DOHH2 (cell line): Measurements from ENCODE around the gene CPEB1.

ENCODE experiments used
- EZH2phosphoT487 ChIP-seq: fragments of 200-600 bp; sonication (generic); IDR thresholded peaks from 2 replicates; pipeline ENCODE4 v1.6.1; 2017; ENCODE audit warnings: borderline replicate concordance, mild to moderate bottlenecking, antibody characterized with exemption, low read length, moderate library complexity, mixed read lengths
- TF ChIP-seq, protein P1 (sequence below): fragments of 200-600 bp; sonication (generic); IDR thresholded peaks from one replicate; pipeline ENCODE4 v1.5.1; 2014; ENCODE audit warnings: antibody characterized with exemption, mild to moderate bottlenecking, low read depth, low read length; ENCODE audit not compliant: poor library complexity, severe bottlenecking

DNA sequence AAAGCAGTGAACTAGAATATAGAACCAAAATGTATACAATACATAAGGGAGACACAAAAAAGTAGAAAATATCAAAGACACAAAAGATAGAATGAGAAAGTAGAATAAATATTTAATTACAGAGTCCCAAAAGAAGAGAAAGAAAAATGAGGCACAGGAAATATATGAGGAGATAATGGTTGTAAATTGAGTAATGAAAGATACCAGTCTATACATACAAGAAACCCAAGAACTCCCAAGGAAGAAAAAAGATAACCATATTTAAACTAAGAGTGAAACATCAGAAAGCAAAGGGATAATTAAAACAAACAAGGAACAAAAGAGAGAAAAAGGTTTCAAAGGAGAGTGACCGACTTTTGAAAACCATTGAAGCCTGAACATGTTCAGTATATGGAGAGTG is 47.3 kb downstream of the CPEB1 start:
- TF ChIP-seq, protein P1, sequence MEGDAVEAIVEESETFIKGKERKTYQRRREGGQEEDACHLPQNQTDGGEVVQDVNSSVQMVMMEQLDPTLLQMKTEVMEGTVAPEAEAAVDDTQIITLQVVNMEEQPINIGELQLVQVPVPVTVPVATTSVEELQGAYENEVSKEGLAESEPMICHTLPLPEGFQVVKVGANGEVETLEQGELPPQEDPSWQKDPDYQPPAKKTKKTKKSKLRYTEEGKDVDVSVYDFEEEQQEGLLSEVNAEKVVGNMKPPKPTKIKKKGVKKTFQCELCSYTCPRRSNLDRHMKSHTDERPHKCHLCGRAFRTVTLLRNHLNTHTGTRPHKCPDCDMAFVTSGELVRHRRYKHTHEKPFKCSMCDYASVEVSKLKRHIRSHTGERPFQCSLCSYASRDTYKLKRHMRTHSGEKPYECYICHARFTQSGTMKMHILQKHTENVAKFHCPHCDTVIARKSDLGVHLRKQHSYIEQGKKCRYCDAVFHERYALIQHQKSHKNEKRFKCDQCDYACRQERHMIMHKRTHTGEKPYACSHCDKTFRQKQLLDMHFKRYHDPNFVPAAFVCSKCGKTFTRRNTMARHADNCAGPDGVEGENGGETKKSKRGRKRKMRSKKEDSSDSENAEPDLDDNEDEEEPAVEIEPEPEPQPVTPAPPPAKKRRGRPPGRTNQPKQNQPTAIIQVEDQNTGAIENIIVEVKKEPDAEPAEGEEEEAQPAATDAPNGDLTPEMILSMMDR = no peak
- TF ChIP-seq EZH2phosphoT487 = no peak
